T-helper 1 cell (primary cell): ENCODE data around the gene TRAK2.
"Not testable (repeated sequence)": the region's sequence is repeated elsewhere in the genome, so short reads cannot be mapped to it uniquely, and the experiment has no call there.

ENCODE experiments used
- DNase-seq, 5 donors: peaks; one replicate each; pipeline ENCODE4 v3.0.0-alpha.2; 2012 to 2020
- total RNA-seq, 4 donors: gene quantifications; one replicate each; lab custom pipeline; 2026; lab: John Stamatoyannopoulos, UW

The TRAK2 gene, protein sequence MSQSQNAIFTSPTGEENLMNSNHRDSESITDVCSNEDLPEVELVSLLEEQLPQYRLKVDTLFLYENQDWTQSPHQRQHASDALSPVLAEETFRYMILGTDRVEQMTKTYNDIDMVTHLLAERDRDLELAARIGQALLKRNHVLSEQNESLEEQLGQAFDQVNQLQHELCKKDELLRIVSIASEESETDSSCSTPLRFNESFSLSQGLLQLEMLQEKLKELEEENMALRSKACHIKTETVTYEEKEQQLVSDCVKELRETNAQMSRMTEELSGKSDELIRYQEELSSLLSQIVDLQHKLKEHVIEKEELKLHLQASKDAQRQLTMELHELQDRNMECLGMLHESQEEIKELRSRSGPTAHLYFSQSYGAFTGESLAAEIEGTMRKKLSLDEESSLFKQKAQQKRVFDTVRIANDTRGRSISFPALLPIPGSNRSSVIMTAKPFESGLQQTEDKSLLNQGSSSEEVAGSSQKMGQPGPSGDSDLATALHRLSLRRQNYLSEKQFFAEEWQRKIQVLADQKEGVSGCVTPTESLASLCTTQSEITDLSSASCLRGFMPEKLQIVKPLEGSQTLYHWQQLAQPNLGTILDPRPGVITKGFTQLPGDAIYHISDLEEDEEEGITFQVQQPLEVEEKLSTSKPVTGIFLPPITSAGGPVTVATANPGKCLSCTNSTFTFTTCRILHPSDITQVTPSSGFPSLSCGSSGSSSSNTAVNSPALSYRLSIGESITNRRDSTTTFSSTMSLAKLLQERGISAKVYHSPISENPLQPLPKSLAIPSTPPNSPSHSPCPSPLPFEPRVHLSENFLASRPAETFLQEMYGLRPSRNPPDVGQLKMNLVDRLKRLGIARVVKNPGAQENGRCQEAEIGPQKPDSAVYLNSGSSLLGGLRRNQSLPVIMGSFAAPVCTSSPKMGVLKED
- total RNA-seq = 91.8 to 124 (median 113) reads per million in 4 donors

DNA sequence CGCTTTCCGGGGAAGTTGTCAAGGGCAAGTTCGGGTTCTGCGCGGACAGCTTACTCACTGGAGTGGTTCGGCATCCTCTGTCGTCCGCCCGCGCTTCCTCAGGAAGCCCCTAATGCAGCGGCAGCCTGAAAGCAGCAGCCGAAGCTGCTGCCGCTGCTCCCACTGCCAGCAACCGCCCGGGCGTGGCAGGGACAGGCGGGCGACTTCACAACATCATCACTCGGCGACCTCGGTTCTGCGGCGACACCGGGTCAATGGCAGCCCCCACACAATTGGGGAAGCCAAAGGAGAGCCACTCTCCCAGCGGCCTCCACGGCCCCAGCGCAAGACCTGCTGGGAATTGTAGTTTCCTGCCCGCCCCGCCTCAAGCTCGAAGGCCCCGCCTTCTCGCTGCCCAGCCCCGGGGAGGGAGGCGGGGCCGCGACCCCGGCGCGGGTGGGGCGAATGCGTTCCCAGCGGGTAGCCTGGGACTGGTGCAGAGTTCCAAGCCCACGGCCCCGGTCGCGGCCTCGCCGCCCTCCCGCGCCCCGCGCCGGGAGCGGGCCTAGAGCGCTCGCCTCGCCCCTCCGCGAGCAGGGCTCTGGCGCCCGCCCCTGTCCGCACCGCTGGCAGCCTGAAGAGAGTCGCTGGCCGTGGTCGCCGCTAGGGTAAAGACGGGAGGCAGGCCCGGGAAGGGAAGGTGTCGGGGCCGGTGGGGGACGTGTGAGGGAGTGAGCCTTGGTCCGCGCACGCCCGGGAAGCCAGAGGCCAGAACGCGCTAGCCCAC is at the start of gene TRAK2, which contains the start of gene STRADB:
Gene TRAK2, minus strand, starts transcription at position 167 of the 766 bp plus-strand sequence. CDS start 30,951 bp downstream, outside the sequence.
Gene STRADB, plus strand, starts transcription at position 449 of the 766 bp plus-strand sequence. CDS start 3,101 bp downstream, outside the sequence.
- DNase-seq = peak; percentile 89 to 98 (median 93)

DNA sequence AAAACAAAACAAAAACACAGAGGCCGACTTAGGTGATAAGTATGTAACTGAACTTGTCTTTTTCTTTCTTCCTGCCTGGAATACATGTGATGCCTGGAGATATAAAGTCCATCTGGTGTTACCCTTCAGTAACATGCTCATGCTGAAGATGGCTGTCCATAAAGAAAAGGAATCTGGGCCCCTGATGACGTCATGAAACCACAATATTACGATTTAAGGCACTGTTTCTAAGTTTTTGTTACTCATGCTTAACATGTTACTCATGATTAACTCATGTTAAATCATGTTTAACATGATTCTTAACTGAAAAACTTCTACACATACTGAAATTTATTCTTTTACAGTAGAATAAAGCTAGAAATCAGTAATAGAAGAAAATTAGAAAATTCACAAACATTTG is 49.3 kb upstream of the TRAK2 start:
- no peak for DNase-seq

DNA sequence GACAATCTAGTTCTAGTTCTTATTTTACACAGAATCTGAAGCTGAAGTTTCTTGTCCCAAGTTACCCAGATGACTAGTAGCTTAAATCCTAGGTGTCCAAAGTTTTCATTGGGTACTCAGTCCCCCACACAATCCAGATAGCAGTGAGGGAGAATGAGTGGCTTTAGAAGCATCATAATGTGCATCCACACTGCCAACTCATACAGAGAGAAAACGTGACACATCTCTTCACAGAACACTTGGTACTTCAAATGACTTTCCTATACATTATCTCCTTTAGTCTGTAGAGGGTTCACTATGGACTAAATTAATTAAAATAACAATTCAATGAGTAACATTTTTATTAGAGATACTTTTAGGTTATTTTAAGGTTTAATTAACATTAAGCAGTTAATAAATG is 45.5 kb upstream of the TRAK2 start:
- no peak for DNase-seq

DNA sequence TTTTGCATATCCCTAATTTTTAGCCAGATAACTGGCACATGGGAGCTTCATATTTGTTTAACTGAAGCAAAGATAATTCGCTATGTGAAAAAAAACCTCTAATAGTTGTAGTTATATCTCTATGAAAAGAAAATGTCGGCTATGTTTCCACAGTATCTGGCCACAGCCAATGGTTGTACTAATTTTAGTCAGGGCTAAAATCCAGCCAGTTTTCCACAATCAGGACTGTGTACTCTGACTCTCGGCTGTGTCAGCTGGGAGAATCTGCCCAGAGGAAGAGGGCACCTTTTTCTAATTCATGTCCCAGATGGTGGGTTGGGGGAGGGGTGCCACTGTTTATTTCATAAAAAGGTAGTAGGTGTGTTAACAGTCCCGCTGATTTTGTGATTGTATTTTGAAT is 39.0 kb upstream of the TRAK2 start:
- no peak for DNase-seq

DNA sequence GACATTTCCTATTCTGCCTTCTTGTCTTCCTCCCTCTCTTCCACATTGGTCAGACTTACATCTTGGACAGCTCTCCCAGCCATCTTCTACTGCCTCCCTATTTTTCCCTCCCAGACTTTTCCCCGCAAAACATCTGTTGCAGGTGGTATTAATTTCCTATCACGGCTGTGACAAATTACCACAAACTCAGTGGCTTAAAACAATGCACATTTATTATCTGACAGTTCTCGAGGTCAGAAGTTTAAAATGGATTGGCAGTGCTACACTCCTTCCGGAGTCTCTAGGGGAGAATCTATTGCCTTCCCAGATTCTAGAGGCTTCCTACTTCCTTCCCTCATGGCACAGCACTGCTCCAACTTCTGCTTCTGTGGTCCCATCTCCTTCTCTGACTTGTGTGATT is 33.5 kb upstream of the TRAK2 start:
- no peak for DNase-seq

DNA sequence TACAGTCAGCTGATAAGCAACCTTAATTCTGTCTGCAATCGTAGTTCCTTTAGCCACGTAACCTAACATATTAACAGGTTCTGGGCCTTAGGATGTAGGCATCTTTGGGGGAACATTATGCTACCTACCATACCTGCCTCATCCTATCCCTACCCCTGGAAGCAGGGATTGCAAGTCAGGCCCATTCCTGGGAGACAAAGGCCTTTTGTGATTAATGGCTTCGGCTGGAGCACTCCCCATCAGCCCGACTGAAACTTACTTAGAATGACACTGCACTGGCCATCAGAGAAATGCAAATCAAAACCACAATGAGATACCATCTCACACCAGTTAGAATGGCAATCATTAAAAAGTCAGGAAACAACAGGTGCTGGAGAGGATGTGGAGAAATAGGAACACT is 32.5 kb upstream of the TRAK2 start:
- not testable (repeated sequence) for DNase-seq

DNA sequence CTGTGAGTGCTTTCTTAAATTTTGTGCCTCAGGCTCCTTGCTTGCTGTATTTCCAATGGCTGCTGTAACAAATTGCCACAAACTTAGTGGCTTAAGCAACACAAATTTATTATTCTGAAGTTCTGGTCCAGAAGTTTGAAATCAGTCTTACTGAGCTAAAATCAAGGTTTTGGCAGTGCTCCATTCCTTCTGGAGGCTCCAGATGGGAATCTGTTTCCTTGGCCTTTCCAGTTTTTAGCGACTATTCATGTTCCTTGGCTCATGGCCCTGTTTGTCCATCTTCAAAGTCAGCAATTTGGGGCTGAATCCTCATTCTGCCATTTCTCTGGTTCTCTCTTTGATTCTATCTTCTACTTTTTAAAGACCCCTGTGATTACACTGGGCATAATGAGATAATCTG is 32.1 kb upstream of the TRAK2 start:
- no peak for DNase-seq

DNA sequence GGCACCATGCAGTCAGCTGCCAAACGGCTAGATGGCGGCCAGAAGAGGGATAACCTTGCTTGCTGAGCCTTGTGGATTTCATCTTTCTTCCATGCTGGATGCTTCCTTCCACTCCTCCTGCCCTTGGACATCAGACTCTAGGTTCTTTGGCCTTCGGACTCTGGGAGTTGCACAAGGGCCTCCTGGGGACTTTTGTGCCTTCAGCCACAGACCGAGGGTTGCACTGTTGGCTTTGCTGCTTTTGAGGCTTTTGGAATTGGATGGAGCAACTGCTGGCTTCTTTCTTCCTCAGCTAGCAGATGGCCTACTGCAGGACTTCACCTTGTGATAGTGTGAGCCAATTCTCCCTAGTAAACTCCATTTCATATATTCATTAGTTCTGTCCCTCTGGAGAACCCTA is 31.3 kb upstream of the TRAK2 start:
- no peak for DNase-seq

DNA sequence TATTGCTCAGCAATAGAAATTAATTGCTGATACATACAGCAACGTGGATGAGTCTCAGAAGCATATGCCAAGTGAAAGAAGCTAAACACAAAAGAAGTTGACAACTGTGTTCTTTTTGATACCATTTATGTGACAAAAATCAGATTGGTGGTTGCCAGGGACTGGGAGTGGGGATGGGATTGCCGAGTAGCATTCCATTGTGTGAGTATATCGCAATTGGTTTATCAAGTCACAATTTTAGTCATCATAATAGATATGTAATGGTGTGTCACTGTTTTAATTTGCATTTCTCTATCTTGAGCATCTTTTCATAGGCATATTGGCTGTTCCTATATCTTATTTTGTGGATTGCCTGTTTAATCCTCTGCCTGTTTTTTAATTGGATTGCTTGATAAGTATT is 21.2 kb upstream of the TRAK2 start:
- no peak for DNase-seq

DNA sequence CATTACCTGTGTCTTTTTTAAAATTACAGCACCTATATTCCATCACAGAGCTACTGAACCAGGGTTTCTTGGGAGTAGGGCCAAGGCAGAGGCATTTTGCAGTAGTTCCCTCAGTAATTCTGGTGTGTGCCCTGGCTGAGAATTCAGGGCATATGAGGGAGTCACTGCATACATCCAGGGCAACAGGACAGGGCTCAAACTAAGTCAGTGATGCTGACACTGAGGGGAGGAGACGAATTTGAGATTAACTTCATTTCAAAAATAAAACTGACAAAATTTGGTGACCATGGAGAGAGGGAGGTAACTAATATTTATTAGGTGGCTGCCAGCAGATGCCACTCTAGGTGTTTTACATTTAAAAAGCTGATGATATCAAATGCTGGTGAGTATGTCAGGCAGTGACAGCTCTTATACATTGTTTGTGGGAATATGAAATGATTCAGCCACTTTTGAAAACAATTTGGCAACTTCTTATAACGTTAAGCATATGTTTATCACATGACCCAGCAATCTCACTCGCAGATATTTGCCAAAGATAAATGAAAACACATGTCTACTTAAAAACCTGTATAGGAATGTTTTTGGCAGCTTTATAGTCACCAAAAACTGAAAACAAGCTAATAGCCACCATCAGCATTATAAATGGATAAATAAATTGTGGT is 20.6 kb upstream of the TRAK2 start:
- DNase-seq = no peak

DNA sequence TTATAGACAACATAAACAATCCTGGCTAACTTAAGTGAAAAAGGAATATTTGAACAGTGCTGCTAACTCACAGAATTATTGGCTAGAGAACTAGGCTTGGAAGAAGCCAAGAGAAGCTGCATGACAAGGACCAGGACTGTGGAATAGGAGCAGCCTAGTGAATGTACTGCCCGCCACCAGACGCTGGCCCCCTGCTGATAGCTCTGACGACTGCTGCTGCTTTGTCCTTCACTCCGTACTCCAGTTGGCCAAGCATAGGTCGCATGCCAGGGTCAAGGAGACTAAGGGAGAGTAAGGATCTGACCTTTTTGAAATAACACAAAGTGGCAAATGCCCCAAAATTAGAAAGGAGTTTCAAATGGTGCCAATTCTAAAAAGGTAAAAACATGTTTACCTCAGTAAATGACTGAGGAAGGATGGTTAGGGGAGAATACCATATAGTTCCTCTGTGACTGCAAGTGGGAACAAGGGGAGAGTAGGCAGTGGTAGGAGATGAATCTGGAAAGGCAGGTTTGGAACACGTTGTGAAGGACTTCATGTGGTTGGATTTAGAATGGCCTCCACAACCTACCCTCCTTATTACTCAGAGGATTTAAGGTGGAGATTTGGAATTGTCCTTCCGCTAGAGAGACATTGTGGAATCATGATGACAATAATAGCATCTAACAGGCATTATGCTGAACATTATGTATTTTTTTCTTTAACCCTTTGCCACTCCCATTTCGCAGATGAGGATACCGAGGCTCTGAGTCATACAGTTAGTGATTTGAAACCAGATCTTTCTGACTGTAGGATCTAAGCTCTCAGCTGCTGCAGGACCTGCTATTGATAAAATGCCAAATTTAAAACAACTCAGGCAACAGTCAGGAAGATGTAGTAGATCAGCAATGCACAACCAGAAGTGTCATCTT is 19.8 kb upstream of the TRAK2 start:
- peak in 1 of 5 donors; percentile 17 for DNase-seq

DNA sequence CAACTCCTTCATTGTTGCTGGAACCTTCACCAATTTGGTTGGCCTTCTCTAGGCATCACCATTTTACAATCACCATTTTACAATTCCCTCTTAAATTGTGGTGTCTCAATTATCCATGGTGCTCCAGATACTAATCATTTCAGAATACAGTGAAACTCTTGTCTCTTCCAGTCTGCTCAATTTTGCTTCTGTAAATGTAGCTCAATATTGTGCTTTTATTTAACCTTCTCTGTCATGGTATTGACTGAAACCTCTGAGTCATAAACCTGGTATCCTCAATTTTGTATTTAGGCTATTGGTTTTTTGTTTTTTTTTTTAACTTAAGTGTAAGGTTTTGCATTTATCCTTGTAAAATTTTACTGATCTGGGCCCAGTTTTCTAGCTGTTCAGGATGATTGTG is 16.4 kb upstream of the TRAK2 start:
- no peak for DNase-seq

DNA sequence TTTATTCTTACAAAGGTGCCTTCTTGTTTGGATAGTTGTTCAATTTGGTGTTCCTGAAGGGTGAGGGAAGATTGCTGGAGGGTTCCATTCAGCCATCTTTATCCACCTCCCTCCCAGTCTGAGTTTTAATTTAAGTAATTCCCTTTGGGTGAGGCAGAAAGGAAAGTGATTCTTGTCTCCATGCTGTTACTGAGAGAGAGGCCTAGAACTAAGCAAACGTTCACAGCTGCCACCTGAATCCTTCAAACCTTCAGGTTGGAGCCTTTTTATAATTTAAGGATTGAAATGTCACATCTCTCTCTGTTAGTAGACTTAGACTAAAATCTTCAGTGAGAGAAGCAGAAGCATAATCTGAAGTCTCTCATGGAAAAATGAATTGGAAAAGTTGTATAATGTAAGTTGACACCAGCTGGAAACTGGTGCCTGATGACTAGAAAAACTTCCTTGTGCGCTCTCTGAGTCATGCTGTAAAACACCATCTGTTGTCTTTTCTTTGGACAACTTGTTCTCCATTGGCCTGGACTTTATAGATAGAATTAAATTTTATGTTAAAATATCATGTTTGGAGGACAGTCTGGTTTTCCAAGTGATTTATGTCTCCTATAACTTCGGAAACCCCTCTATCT is 14.9 kb upstream of the TRAK2 start:
- DNase-seq = no peak

DNA sequence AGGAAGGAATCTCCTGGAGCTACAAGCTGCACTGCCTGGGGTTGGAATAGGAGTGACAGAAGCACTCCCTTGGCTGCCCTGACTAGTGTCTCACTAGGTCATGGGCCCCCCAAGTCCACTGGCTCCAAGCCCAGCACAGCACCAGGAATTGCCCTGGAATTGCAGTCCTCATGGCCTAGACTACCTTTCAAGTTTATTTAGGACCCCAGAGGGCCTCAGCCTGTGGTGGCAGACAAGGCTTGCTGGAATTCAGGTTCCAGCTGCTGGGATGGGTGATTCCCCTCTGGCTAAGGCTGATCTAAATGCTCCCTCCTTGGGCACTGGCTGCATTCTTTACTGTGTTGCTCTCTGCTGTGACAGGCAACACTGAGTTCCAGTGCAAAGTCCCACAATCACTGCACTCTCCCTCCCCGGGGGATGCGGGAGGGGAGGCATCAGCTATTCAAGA is 14.3 kb upstream of the TRAK2 start:
- DNase-seq = no peak

DNA sequence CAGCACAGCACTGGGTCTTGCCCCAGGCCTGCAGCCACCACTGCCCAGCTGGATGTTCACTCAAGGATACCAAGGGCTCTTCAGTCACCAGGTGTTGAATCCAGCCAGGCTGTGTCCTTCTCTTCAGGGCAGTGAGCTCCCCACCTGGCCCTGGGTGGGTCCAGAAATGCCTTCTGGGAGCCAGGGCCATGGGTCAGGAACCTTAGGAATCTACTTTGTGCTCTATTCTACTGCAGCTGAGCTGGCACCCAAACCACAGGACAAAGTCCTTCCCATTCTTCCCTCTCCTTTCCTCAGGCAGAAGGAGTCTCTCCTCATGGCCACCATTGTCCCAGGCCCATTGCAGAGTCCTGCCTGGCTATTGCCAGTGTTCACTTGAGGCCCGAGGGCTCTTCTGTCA is 13.3 kb upstream of the TRAK2 start:
- no peak for DNase-seq

DNA sequence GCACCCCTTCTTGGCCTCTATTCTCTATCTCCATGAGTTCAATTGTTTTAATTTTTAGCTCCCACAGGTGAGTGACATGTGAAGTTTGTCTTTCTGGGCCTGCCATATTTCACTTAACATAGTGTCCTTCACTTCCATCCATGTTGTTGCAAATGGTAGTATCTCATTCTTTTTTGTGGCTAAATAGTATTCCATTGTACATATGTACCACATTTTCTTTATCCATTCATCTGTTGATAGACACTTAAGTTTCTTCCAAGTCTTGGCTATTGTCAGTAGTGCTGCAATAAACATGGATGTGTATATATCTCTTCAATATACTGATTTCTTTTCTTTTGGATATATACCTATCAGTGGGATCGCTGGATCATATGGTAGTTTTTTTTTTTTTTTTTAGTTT is 9.3 kb upstream of the TRAK2 start:
- DNase-seq = no peak

DNA sequence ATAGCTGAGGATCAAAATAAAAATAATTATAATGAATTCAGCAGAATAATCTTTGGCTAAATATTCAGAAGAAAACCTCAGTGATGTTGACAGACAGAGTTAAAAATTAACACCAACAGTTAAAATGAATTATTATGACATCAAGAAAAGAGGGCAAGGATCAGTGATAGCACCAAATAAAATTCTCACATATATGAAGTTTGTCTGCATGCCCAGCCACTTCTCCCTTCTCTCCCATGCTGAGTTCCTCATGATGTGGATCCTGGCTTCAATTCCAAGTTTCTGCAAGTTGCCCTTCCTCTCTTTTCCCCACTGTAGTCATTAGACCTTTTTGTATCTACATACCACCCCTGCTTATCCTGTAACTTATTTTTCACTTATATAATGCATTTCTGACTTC is 7.1 kb upstream of the TRAK2 start:
- DNase-seq = no peak

DNA sequence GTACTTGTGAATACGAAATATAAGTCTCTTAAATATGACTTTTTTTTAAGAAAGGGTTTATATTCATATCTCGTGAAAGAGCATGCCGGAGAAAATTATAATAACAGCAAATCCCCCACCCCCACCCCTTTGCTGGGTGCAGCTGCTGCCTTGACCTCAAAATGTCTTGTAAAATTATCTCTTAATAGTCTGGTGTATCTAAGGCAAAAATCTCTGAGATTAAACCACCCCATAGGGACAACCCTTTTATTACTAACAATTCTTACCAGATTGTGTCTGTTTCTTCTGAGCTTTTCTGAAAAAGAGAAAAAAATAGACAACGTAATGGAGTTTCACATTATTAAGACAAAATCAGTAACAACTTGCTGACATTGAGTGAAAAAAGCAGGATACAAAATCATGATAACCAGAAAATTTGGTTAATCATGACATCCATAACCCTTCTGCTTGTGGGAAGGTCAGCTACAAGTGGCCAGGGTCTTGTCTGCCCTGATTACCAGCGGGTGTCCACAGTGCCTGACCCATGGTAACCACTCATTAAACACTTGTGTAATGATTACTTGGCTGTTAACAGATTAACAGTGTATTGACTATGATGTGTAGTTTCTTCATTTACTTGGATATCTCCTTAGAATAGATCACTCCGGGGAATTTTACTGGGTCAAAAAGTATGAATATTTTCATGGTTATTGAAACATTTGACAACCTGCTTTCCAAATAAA is 1.8 kb upstream of the TRAK2 start:
- no peak for DNase-seq

DNA sequence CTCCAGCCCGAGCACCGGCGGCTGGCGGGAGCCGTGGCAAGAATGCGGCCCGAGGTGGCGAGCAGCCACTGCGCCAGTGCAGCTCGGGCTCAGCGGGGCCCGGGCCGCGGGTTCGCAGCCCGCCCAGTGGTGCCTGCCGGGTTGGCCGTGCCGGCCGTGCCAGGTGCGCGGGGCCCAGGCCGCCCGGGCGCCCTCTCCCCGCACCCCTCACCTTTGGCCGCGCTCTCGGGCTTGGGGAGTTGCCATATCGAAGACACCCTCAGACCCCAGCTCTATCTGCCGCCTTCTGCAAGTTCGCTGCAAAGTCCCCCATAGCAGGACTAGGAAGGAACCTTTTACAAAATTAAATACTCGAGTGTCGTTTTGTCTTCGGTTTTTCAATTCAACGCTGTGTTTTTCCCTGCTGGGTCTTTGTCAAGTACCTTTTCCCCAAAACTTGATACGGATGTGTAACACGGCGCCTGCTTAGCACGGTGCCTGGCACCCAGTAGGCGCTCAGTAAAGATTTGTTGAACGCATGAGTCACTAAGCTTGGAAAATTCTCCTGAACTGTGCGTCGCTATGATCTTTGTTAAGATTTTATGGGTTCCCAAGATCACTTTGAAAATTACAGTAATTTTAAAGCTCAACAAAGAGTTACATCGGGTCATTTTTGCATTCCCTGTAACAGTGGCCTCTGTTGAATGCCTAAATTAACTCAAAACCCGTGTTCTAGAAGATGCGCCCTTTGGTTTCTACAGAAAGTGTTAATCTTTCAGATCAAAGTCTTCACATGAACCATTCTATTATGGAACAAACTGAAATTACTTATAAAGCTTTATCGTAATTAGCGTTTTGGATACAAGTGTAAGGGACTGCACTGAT is 1.0 kb upstream of the TRAK2 start:
- DNase-seq = no peak
